Measurements from ENCODE around the gene MGRN1. TPM values are rescaled to one million over a fixed set of nuclear protein-coding genes. Genes with fewer than 3 reads are reported as not detected.

MGRN1 gene
- total and polyA plus RNA-seq, 3 experiments from 2014 or later = 6.4 to 69.7 (median 67.3) TPM

DNA sequence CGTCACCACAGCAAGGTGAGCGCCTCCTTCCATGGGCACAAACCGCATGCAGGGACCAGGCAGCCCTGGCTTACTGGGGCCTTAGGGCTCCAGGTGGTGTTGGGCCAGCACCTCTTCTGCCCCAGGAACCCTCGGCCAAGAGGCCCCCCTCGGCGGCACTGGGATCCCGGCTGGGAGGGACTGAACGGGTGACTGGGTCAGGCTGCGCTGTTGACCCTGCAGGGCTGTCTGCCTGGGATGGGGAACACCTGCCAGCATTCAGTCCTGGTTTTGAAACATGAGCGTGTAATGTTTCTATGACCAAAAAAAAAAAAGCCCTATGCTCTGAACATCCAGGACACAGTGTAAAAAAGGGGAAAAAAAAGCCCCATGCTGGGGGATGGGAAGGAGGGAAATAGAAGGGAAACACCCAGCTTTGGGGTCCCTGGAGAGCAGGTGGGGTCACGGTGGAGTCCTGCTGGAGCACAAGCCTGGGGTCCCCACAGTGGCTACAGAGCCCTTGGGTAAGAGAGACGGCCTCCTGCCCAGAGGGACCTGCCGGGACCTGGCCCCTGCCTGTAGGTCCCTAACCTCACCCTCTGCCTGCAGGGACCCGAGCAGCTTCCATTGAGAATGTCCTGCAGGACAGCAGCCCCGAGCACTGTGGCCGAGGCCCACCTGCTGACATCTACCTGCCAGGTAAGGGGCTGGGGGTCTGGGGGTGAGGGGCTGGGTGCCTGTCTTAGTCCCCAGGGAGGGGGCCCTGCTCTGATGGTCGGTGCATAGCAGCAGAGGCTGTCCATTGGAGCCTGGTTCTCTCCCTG lies 58.8 kb downstream of the MGRN1 start:
- no peaks in the 10 kb centered on the region for H3K4me1 ChIP-seq (ENCODE audit: insufficient read depth, low read length)
- no peak overlapping the region for H3K4me3 ChIP-seq (ENCODE audit: low read length)
- no peak overlapping the region for H3K27ac ChIP-seq (ENCODE audit: low read depth, low read length)
- Mint-ChIP-seq H3K27me3 (no peaks in the 10 kb centered on the region), H3K36me3 (peaks cover 0 to 72% (median 2%) of the 10 kb centered on the region in 3 donors), H3K9me3 (no peaks in the 10 kb centered on the region), H3K4me3 (no peak overlapping the region), H3K27ac (peak overlapping the region in 1 of 8 donors; percentile 44), H3K4me1 (peaks cover 0 to 7% (median 0%) of the 10 kb centered on the region in 3 donors)
- CTCF ChIA-PET = interaction anchor here (1.3 to 1.7 kb wide), 4 partner anchors 10 to 67 kb away, joined by 3 to 5 read pairs (median 4); partner anchors contain the start of genes MGRN1 and NUDT16L1
- no peaks in the 10 kb centered on the region for H3K27me3 ChIP-seq (ENCODE audit: insufficient read depth, low read length, poor library complexity, severe bottlenecking)
- POLR2A ChIA-PET = no interaction called here
- no peaks in the 10 kb centered on the region for H3K9me3 ChIP-seq (ENCODE audit: low read length)
- no peak for DNase-seq
- H3K36me3 ChIP-seq (ENCODE audit: insufficient read depth, low read length) = peaks cover 7% of the 10 kb centered on the region

DNA sequence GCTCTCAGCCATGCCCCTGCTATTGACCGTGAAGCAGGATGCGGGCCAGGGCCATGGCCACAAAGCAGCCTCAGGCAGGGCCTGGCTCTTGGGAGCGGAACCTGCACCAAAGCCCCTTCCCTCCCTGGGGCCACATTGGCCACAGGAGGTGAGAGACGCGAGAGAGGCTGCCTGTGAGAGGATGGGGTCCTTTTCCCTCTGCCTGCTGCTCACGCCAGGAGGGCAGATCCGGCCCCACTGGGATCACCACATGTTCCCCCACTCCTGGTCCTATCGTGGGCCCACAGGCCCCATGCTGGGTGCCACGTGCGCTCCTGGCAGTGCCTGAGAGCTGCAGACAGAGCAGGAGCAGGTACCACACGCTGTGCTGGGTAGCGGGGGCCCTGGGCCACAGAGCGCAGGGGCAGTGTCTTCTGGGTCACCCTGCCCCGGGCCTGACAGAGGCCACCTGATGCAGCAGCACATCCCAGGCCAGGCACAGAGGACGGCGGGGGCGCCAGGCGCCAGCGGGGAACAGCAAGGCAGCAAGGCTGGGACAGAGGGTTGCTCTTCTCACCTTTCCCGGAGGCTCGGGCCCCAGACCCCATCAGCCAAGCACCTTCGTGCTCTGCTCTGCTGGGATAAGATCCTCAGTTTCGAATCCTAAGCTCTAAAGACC lies 59.6 kb downstream of the MGRN1 start:
- H3K36me3 ChIP-seq (ENCODE audit: insufficient read depth, low read length) = peaks cover 7% of the 10 kb centered on the region
- CTCF ChIA-PET = interaction anchor here (1.3 to 1.7 kb wide), 2 partner anchors 9 to 60 kb away, joined by 3 to 5 read pairs; partner anchors contain the start of genes MGRN1 and NUDT16L1
- Mint-ChIP-seq H3K27ac (no peak overlapping the region), H3K9me3 (no peaks in the 10 kb centered on the region), H3K27me3 (no peaks in the 10 kb centered on the region), H3K4me1 (peaks cover 0 to 3% (median 0%) of the 10 kb centered on the region in 3 donors), H3K36me3 (peaks cover 0 to 69% (median 2%) of the 10 kb centered on the region in 3 donors), H3K4me3 (no peak overlapping the region)
- no peaks in the 10 kb centered on the region for H3K9me3 ChIP-seq (ENCODE audit: low read length)
- no peaks in the 10 kb centered on the region for H3K4me1 ChIP-seq (ENCODE audit: insufficient read depth, low read length)
- POLR2A ChIA-PET = no interaction called here
- no peak overlapping the region for H3K4me3 ChIP-seq (ENCODE audit: low read length)
- DNase-seq = no peak
- H3K27ac ChIP-seq (ENCODE audit: low read depth, low read length) = no peak overlapping the region
- no peaks in the 10 kb centered on the region for H3K27me3 ChIP-seq (ENCODE audit: insufficient read depth, low read length, poor library complexity, severe bottlenecking)

DNA sequence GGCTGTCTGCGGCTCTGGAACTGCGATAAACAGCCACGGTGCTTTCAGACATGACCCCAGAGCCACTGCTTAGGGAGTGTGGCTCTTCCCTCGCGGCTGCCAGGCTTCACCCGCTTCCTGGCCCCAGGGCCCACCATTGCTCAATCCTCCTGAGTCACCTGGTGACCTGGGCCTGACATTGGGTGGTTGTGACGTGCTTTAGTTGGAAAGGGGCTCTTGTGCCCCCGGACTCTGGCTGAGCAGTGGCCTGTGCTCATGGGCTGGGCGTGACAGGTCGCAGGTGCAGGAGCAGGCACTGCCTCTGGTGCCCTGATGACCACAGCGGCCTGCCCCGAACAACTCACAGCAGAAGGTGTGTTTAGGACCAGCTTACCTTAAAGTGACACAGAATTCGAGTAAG lies 60.1 kb downstream of the MGRN1 start:
- Histone ChIP-seq H3K27me3 (ENCODE audit: insufficient read depth, low read length, poor library complexity, severe bottlenecking) (no peaks in the 10 kb centered on the region), H3K36me3 (ENCODE audit: insufficient read depth, low read length) (peaks cover 7% of the 10 kb centered on the region), H3K27ac (ENCODE audit: low read depth, low read length) (no peak overlapping the region), H3K4me1 (ENCODE audit: insufficient read depth, low read length) (no peaks in the 10 kb centered on the region), H3K4me3 (ENCODE audit: low read length) (no peak overlapping the region), H3K9me3 (ENCODE audit: low read length) (no peaks in the 10 kb centered on the region)
- CTCF ChIA-PET = interaction anchor here (1.3 kb wide), 1 partner anchor 61 kb away, joined by 3 read pairs; the partner anchor contains the start of gene MGRN1
- Mint-ChIP-seq H3K4me1 (peaks cover 0 to 3% (median 0%) of the 10 kb centered on the region in 3 donors), H3K36me3 (peaks cover 0 to 66% (median 2%) of the 10 kb centered on the region in 3 donors), H3K27me3 (no peaks in the 10 kb centered on the region), H3K9me3 (no peaks in the 10 kb centered on the region), H3K4me3 (peak overlapping the region in 1 of 7 donors; percentile 24), H3K27ac (peak overlapping the region in 1 of 8 donors; percentile 66)
- DNase-seq = no peak
- POLR2A ChIA-PET = no interaction called here

DNA sequence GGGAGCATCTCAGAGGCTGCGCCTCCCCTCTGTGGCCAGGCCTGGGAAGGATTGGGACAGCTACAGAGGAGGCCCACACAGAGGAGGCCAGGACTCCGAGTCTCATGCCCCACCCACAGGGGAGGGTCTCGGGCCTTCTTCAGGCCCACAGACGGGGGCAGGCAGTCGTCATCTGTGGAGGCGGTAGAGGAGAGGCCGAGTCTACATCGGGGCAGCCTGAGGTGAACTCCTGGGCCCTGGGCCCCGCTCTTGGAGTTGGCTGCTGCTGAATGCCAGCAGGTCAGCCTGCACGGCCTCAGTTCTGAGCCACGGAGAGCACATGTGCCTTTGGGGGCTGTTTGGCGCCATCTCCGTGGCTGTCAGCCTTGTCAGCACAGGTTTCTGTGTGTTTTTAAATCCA lies 60.7 kb downstream of the MGRN1 start:
- Histone ChIP-seq H3K9me3 (ENCODE audit: low read length) (no peaks in the 10 kb centered on the region), H3K27ac (ENCODE audit: low read depth, low read length) (no peak overlapping the region), H3K27me3 (ENCODE audit: insufficient read depth, low read length, poor library complexity, severe bottlenecking) (no peaks in the 10 kb centered on the region), H3K4me3 (ENCODE audit: low read length) (no peak overlapping the region), H3K4me1 (ENCODE audit: insufficient read depth, low read length) (no peaks in the 10 kb centered on the region), H3K36me3 (ENCODE audit: insufficient read depth, low read length) (peaks cover 7% of the 10 kb centered on the region)
- H3K36me3 Mint-ChIP-seq = peaks cover 0 to 63% (median 2%) of the 10 kb centered on the region in 3 donors
- H3K4me1 Mint-ChIP-seq = peaks cover 0 to 3% (median 0%) of the 10 kb centered on the region in 3 donors
- no peaks in the 10 kb centered on the region for H3K27me3 Mint-ChIP-seq
- CTCF ChIA-PET = no interaction called here
- no peak overlapping the region for H3K27ac Mint-ChIP-seq
- H3K9me3 Mint-ChIP-seq = no peaks in the 10 kb centered on the region
- peak overlapping the region in 1 of 7 donors; percentile 24 for H3K4me3 Mint-ChIP-seq
- DNase-seq = no peak
- POLR2A ChIA-PET = no interaction called here

DNA sequence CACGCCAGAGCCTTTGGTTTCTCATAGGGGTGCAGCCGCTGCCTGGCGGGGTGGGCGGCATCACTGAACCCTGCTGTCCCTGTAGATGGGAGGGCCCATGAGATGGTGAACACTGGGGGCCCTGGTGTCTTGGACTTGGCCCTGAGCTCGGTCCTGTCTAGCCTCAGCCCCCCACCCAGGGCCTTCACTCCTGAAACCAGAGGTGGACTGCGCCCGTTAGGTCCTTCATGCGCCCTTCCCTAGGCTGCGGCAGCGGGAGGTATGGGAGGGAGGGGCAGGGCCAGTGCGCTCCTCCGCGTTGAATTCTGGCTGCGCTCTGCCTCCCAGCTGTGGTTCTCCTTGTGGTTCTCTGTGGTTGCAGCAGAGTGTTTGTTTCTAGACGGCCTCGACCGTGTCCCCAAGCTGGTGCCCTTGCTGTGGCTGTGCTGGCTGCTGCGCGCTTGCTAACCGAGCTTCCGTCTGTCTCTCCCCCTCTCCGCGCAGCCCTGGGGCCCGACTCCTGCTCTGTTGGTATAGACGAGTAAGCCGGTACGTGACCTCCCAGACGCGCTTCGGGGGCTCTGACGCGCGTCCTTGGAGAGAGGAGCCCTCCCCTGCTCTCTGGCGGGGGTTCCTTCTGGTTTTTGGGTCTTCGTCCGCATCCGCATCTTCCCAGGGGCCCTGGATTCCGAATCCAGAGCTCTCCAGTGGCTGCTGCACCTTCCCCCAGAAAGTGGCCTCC lies 61.3 kb downstream of the MGRN1 start:
- Histone ChIP-seq H3K27ac (ENCODE audit: low read depth, low read length) (no peak overlapping the region), H3K4me1 (ENCODE audit: insufficient read depth, low read length) (no peaks in the 10 kb centered on the region), H3K27me3 (ENCODE audit: insufficient read depth, low read length, poor library complexity, severe bottlenecking) (no peaks in the 10 kb centered on the region), H3K9me3 (ENCODE audit: low read length) (no peaks in the 10 kb centered on the region), H3K36me3 (ENCODE audit: insufficient read depth, low read length) (peaks cover 7% of the 10 kb centered on the region), H3K4me3 (ENCODE audit: low read length) (no peak overlapping the region)
- peaks cover 0 to 61% (median 2%) of the 10 kb centered on the region in 3 donors for H3K36me3 Mint-ChIP-seq
- H3K27ac Mint-ChIP-seq = peak overlapping the region in 2 of 8 donors; percentile 40 to 89
- DNase-seq = no peak
- H3K9me3 Mint-ChIP-seq = no peaks in the 10 kb centered on the region
- no peak overlapping the region for H3K4me3 Mint-ChIP-seq
- CTCF ChIA-PET = interaction anchor here (1.4 kb wide), 1 partner anchor 19 kb away, joined by 3 read pairs; no protein-coding TSS in a partner anchor
- POLR2A ChIA-PET = no interaction called here
- H3K27me3 Mint-ChIP-seq = no peaks in the 10 kb centered on the region
- peaks cover 0 to 3% (median 0%) of the 10 kb centered on the region in 3 donors for H3K4me1 Mint-ChIP-seq

DNA sequence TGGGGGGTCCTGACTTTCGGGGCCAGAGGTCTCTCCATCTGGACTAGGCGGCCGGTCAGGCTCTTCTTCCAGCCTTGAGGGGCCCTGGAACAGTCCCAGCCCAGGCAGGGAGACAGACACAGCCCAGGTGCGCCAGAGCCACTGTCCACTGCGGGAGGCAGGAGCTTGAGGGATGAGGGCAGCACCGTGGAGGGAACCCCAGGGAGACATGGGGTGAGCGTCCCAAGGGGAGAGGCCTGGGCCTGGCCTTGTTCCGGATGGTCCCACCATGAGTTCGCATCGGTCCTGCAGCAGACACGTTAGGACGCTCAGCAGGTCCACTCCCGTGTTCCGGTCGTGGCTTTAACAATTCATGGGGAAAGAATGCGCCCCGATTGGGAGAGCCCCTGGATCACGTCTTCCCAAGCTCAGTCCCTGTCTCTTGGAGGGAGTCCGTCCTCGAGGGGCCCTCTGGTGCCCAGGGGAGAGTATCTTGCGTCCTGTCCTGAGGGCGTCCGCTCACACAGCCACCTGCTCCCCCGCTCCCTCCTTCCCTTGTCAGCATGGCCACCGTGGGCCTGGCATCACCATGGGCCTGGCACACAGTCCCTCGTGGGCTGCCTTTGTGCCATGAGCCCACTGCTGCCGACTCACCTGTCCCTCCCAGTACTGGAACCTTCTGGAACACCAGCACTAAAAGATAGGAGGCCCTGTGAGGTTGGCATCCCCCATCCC lies 62.0 kb downstream of the MGRN1 start:
- no peak for DNase-seq
- H3K36me3 ChIP-seq (ENCODE audit: insufficient read depth, low read length) = peaks cover 7% of the 10 kb centered on the region
- Mint-ChIP-seq H3K27me3 (no peaks in the 10 kb centered on the region), H3K9me3 (no peaks in the 10 kb centered on the region), H3K4me1 (peaks cover 0 to 6% (median 0%) of the 10 kb centered on the region in 3 donors), H3K4me3 (no peak overlapping the region), H3K36me3 (peaks cover 0 to 56% (median 1%) of the 10 kb centered on the region in 3 donors), H3K27ac (peak overlapping the region in 2 of 8 donors; percentile 17 to 61)
- no peak overlapping the region for H3K4me3 ChIP-seq (ENCODE audit: low read length)
- H3K9me3 ChIP-seq (ENCODE audit: low read length) = no peaks in the 10 kb centered on the region
- POLR2A ChIA-PET = interaction anchor here (0.7 kb wide), 1 partner anchor 115 kb away, joined by 13 read pairs; no protein-coding TSS in a partner anchor
- CTCF ChIA-PET = interaction anchor here (1.4 kb wide), 1 partner anchor 20 kb away, joined by 3 read pairs; no protein-coding TSS in a partner anchor
- no peaks in the 10 kb centered on the region for H3K4me1 ChIP-seq (ENCODE audit: insufficient read depth, low read length)
- no peak overlapping the region for H3K27ac ChIP-seq (ENCODE audit: low read depth, low read length)
- no peaks in the 10 kb centered on the region for H3K27me3 ChIP-seq (ENCODE audit: insufficient read depth, low read length, poor library complexity, severe bottlenecking)

DNA sequence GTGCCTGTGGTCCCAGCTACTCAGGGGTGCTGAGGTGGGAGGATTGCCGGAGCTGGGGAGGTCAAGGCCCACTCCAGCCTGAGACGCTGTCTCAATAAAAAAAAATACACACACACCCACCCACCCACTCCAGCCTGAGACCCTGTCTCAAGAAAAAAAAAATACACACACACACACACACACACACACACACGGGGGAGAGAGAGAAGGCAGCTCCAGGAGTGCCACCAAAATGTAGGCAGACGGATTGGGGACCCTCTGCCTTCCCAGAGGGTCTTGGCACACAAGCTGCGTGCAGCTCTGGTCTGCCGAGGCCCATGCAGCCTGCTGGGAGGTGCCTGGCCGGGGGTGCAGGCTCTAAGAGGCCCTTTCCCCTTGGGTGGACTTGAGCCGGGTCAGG lies 62.8 kb downstream of the MGRN1 start:
- H3K27ac ChIP-seq (ENCODE audit: low read depth, low read length) = no peak overlapping the region
- peaks cover 5% of the 10 kb centered on the region for H3K4me1 ChIP-seq (ENCODE audit: insufficient read depth, low read length)
- H3K36me3 ChIP-seq (ENCODE audit: insufficient read depth, low read length) = peaks cover 7% of the 10 kb centered on the region
- POLR2A ChIA-PET = interaction anchor here (0.6 to 0.7 kb wide), 2 partner anchors 115 to 193 kb away, joined by 6 to 13 read pairs; no protein-coding TSS in a partner anchor
- Mint-ChIP-seq H3K27ac (peak overlapping the region in 2 of 8 donors; percentile 17 to 57), H3K27me3 (no peaks in the 10 kb centered on the region), H3K36me3 (peaks cover 0 to 49% (median 0%) of the 10 kb centered on the region in 3 donors), H3K4me3 (peak overlapping the region in 1 of 7 donors; percentile 50), H3K4me1 (peaks cover 1 to 6% (median 1%) of the 10 kb centered on the region in 3 donors), H3K9me3 (no peaks in the 10 kb centered on the region)
- H3K27me3 ChIP-seq (ENCODE audit: insufficient read depth, low read length, poor library complexity, severe bottlenecking) = no peaks in the 10 kb centered on the region
- no peak overlapping the region for H3K4me3 ChIP-seq (ENCODE audit: low read length)
- H3K9me3 ChIP-seq (ENCODE audit: low read length) = no peaks in the 10 kb centered on the region
- DNase-seq = no peak
- CTCF ChIA-PET = interaction anchor here (1.4 kb wide), 1 partner anchor 21 kb away, joined by 3 read pairs; no protein-coding TSS in a partner anchor
